ENCODE measurements around the gene UBAP1. TPM values are rescaled to one million over a fixed set of nuclear protein-coding genes. Genes with fewer than 3 reads are reported as not detected.
A peak's percentile ranks its signal among the peaks of the same experiment; 100 is the strongest.
"Not testable (repeated sequence)": the region's sequence is repeated elsewhere in the genome, so short reads cannot be mapped to it uniquely, and the experiment has no call there.

Gene UBAP1
- 21.1 TPM for total RNA-seq

GRCh38 chr9:34178436-34179212 lies at the start of gene UBAP1:
Gene UBAP1, plus strand, starts transcription at chr9:34179043. Its CDS starts 41,872 bp downstream, at chr9:34220915.
- DNase-seq: peak; percentile 95

- no peak for DNase-seq
These were observed 47.3 kb upstream of the UBAP1 start for GRCh38 chr9:34131571-34131970.

GRCh38 chr9:34133436-34133949 lies 45.4 kb upstream of the UBAP1 start:
- DNase-seq: no peak

- DNase-seq: no peak
These were observed 44.3 kb upstream of the UBAP1 start for GRCh38 chr9:34134521-34134920.

- not testable (repeated sequence) for DNase-seq
These were observed 40.2 kb upstream of the UBAP1 start for GRCh38 chr9:34138644-34139043.

- DNase-seq: no peak
These were observed 39.2 kb upstream of the UBAP1 start for GRCh38 chr9:34139477-34140146.

- DNase-seq: no peak
These were observed 38.0 kb upstream of the UBAP1 start for GRCh38 chr9:34140853-34141252.

GRCh38 chr9:34143116-34143515 lies 35.7 kb upstream of the UBAP1 start:
- DNase-seq: no peak

- DNase-seq: no peak
These were observed 33.7 kb upstream of the UBAP1 start for GRCh38 chr9:34145165-34145564.

- no peak for DNase-seq
These were observed 27.4 kb upstream of the UBAP1 start for GRCh38 chr9:34151398-34151797.

GRCh38 chr9:34154057-34154456 lies 24.8 kb upstream of the UBAP1 start:
- DNase-seq: no peak

GRCh38 chr9:34157318-34157717 lies 21.5 kb upstream of the UBAP1 start:
- DNase-seq: no peak

- no peak for DNase-seq
These were observed 20.9 kb upstream of the UBAP1 start for GRCh38 chr9:34157898-34158297.

- DNase-seq: no peak
These were observed 20.4 kb upstream of the UBAP1 start for GRCh38 chr9:34158362-34158869.

GRCh38 chr9:34163434-34163833 lies 15.4 kb upstream of the UBAP1 start:
- DNase-seq: no peak

- DNase-seq: no peak
These were observed 9.7 kb upstream of the UBAP1 start for GRCh38 chr9:34169125-34169524.

GRCh38 chr9:34170237-34170991 lies 8.4 kb upstream of the UBAP1 start:
- DNase-seq: no peak

- DNase-seq: no peak
These were observed 6.9 kb upstream of the UBAP1 start for GRCh38 chr9:34171753-34172535.

- no peak for DNase-seq
These were observed 2.8 kb upstream of the UBAP1 start for GRCh38 chr9:34176089-34176488.

GRCh38 chr9:34177593-34178435 lies 1.0 kb upstream of the UBAP1 start:
- DNase-seq: no peak
